Astrocyte (in vitro differentiated cells and primary cell): ENCODE measurements around the gene CRIM1. TPM values are rescaled to one million over a fixed set of nuclear protein-coding genes. Genes with fewer than 3 reads are reported as not detected.

Experiments
- DNase-seq: peaks from one replicate; pipeline ENCODE4 v3.0.0-alpha.2; 2010; ENCODE audit warnings: low read depth
- FAIRE-seq: peaks from 2 replicates; lab custom pipeline; 2011; peaks lifted over from hg19 to GRCh38; lab: Jason Lieb, UNC
- H2AFZ ChIP-seq: 2 replicates; pipeline ENCODE4 v1.6.0; 2012; ENCODE audit warnings: low read depth, low read length, inconsistent platforms
- H3K27ac ChIP-seq: 2 replicates; pipeline ENCODE4 v1.5.1; 2011; ENCODE audit warnings: low read depth, low read length, inconsistent platforms
- H3K27me3 ChIP-seq: 2 replicates; pipeline ENCODE4 v1.6.0; 2011; ENCODE audit warnings: low read length, inconsistent platforms; ENCODE audit not compliant: insufficient read depth
- H3K36me3 ChIP-seq: 2 replicates; pipeline ENCODE4 v1.5.1; 2011; ENCODE audit warnings: low read length, inconsistent platforms; ENCODE audit not compliant: insufficient read depth
- H3K4me1 ChIP-seq: 2 replicates; pipeline ENCODE4 v1.5.1; 2011; ENCODE audit warnings: low read length, inconsistent platforms; ENCODE audit not compliant: insufficient read depth
- H3K4me2 ChIP-seq: 2 replicates; pipeline ENCODE4 v1.6.0; 2012; ENCODE audit warnings: low read length, inconsistent platforms
- H3K4me3 ChIP-seq: 2 replicates; pipeline ENCODE4 v1.5.1; 2011; ENCODE audit warnings: low read depth, mild to moderate bottlenecking, low read length, inconsistent platforms; ENCODE audit not compliant: insufficient read depth
- H3K79me2 ChIP-seq: 2 replicates; pipeline ENCODE4 v1.6.0; 2012; ENCODE audit warnings: mild to moderate bottlenecking, low read length, inconsistent platforms; ENCODE audit not compliant: insufficient read depth
- H3K9ac ChIP-seq: 2 replicates; pipeline ENCODE4 v1.6.0; 2012; ENCODE audit warnings: mild to moderate bottlenecking, low read length, inconsistent platforms
- H3K9me3 ChIP-seq: 2 replicates; pipeline ENCODE4 v1.5.1; 2012; ENCODE audit warnings: low read depth, mild to moderate bottlenecking, low read length, inconsistent platforms; ENCODE audit not compliant: insufficient read depth
- H4K20me1 ChIP-seq: 2 replicates; pipeline ENCODE4 v1.6.0; 2012; ENCODE audit warnings: low read length, inconsistent platforms; ENCODE audit not compliant: insufficient read depth
- H3K27ac Mint-ChIP-seq: one replicate; pipeline ENCODE4 v1.8.0; 2021; ENCODE audit warnings: mild to moderate bottlenecking, mixed read lengths; ENCODE audit not compliant: unreplicated experiment
- H3K27me3 Mint-ChIP-seq: one replicate; pipeline ENCODE4 v1.8.0; 2021; ENCODE audit warnings: low read depth, mixed read lengths; ENCODE audit not compliant: unreplicated experiment
- H3K36me3 Mint-ChIP-seq: one replicate; pipeline ENCODE4 v1.8.0; 2021; ENCODE audit warnings: low read depth, mixed read lengths; ENCODE audit not compliant: unreplicated experiment
- H3K4me1 Mint-ChIP-seq: one replicate; pipeline ENCODE4 v1.8.0; 2021; ENCODE audit warnings: low read depth, mixed read lengths; ENCODE audit not compliant: unreplicated experiment
- H3K4me3 Mint-ChIP-seq: one replicate; pipeline ENCODE4 v1.8.0; 2021; ENCODE audit warnings: mild to moderate bottlenecking, moderate library complexity, mixed read lengths; ENCODE audit not compliant: unreplicated experiment
- H3K9me3 Mint-ChIP-seq: one replicate; pipeline ENCODE4 v1.8.0; 2021; ENCODE audit warnings: mild to moderate bottlenecking, mixed read lengths; ENCODE audit not compliant: unreplicated experiment
- CTCF ChIP-seq: IDR thresholded peaks from 2 replicates; pipeline ENCODE4 v1.5.1; 2011; ENCODE audit warnings: low read depth, mild to moderate bottlenecking, inconsistent platforms, low read length, moderate library complexity; ENCODE audit not compliant: insufficient read depth
- EZH2 ChIP-seq: IDR thresholded peaks from 2 replicates; pipeline ENCODE4 v1.6.1; 2012; ENCODE audit warnings: mild to moderate bottlenecking, low read length, inconsistent platforms; ENCODE audit not compliant: insufficient read depth
- total RNA-seq: library from RNA; stranded (reverse); gene quantifications from 2 replicates; pipeline ENCODE4 v1.2.1, GENCODE V29; 2021

CRIM1 gene
- total RNA-seq, 1 donor from 2014 or later, result 180 TPM

- H3K27ac Mint-ChIP-seq, result no peak overlapping the region
- H4K20me1 ChIP-seq, result peaks cover 78% of the 10 kb centered on the region
- peaks cover 46% of the 10 kb centered on the region for H3K4me1 Mint-ChIP-seq
Observed at GRCh38 chr2:36414307-36414706, 58.7 kb downstream of the CRIM1 start.

GRCh38 chr2:36415381-36416022, 59.9 kb downstream of the CRIM1 start:
- no peak overlapping the region for H3K4me3 Mint-ChIP-seq
- H3K9me3 Mint-ChIP-seq, result no peaks in the 10 kb centered on the region
- peaks cover 100% of the 10 kb centered on the region for H3K79me2 ChIP-seq
- peaks cover 85% of the 10 kb centered on the region for H4K20me1 ChIP-seq
- TF ChIP-seq EZH2, result no peak
- no peak for TF ChIP-seq CTCF
- no peak overlapping the region for H3K9ac ChIP-seq
- H3K4me2 ChIP-seq, result no peak overlapping the region
- peaks cover 5% of the 10 kb centered on the region for H3K36me3 Mint-ChIP-seq
- H3K27me3 ChIP-seq, result no peaks in the 10 kb centered on the region
- no peak overlapping the region for H3K27ac ChIP-seq
- no peaks in the 10 kb centered on the region for H3K27me3 Mint-ChIP-seq
- peaks cover 17% of the 10 kb centered on the region for H3K4me1 ChIP-seq
- no peak overlapping the region for H3K4me3 ChIP-seq
- no peak overlapping the region for H3K27ac Mint-ChIP-seq
- DNase-seq (no peak), FAIRE-seq (no peak)
- peaks cover 40% of the 10 kb centered on the region for H3K4me1 Mint-ChIP-seq
- no peaks in the 10 kb centered on the region for H3K36me3 ChIP-seq
- H3K9me3 ChIP-seq, result no peaks in the 10 kb centered on the region
- H2AFZ ChIP-seq, result no peak overlapping the region

More at GRCh38 chr2:36414307-36414706, 58.7 kb downstream of the CRIM1 start:
- Histone ChIP-seq H3K4me1 (peaks cover 22% of the 10 kb centered on the region), H3K4me2 (no peak overlapping the region), H3K4me3 (no peak overlapping the region), H2AFZ (no peak overlapping the region), H3K9ac (no peak overlapping the region), H3K9me3 (no peaks in the 10 kb centered on the region), H3K27ac (no peak overlapping the region), H3K79me2 (peaks cover 100% of the 10 kb centered on the region), H3K36me3 (no peaks in the 10 kb centered on the region), H3K27me3 (no peaks in the 10 kb centered on the region)
- Mint-ChIP-seq H3K27me3 (no peaks in the 10 kb centered on the region), H3K4me3 (no peak overlapping the region), H3K36me3 (peaks cover 4% of the 10 kb centered on the region), H3K9me3 (no peaks in the 10 kb centered on the region)
- FAIRE-seq (no peak), DNase-seq (no peak)
- no peak for TF ChIP-seq EZH2
- TF ChIP-seq CTCF, result no peak

GRCh38 chr2:36416370-36417165, 61.0 kb downstream of the CRIM1 start:
- Histone ChIP-seq H3K79me2 (peaks cover 100% of the 10 kb centered on the region), H3K9ac (no peak overlapping the region), H3K9me3 (no peaks in the 10 kb centered on the region), H3K4me3 (no peak overlapping the region), H4K20me1 (peaks cover 83% of the 10 kb centered on the region), H3K4me2 (no peak overlapping the region), H3K36me3 (peaks cover 4% of the 10 kb centered on the region), H3K4me1 (peaks cover 14% of the 10 kb centered on the region), H3K27me3 (no peaks in the 10 kb centered on the region), H3K27ac (no peak overlapping the region), H2AFZ (no peak overlapping the region)
- Mint-ChIP-seq H3K36me3 (peaks cover 6% of the 10 kb centered on the region), H3K27me3 (no peaks in the 10 kb centered on the region), H3K9me3 (no peaks in the 10 kb centered on the region), H3K4me3 (no peak overlapping the region), H3K27ac (no peak overlapping the region), H3K4me1 (peaks cover 34% of the 10 kb centered on the region)
- peak; percentile 39 for DNase-seq
- TF ChIP-seq CTCF (no peak), EZH2 (no peak)
- FAIRE-seq, result no peak
